HepG2 (cell line): ENCODE results near the gene TMEM176A.

Experiments used
- ADNP ChIP-seq: sonication (generic); formaldehyde crosslinking; IDR thresholded peaks from 2 replicates; pipeline ENCODE4 v1.4.0; 2020; ENCODE audit warnings: missing genetic modification reagents
- ARNT2 ChIP-seq: sonication (generic); formaldehyde crosslinking; IDR thresholded peaks from 2 replicates; pipeline ENCODE4 v1.8.0; 2022; ENCODE audit warnings: mild to moderate bottlenecking, low read depth, missing genetic modification reagents, moderate library complexity
- CHD2 ChIP-seq: IDR thresholded peaks from 2 replicates; pipeline ENCODE4 v1.6.1; 2011; ENCODE audit warnings: low read depth, low read length, improper control_type of control experiment
- EZH2 ChIP-seq: conservative IDR thresholded peaks from 2 replicates; pipeline ENCODE4 v1.6.1; 2012; ENCODE audit warnings: mild to moderate bottlenecking, low read depth, low read length, moderate library complexity
- FOXC1 ChIP-seq: sonication (generic); formaldehyde crosslinking; IDR thresholded peaks from 2 replicates; pipeline ENCODE4 v1.8.0; 2022; ENCODE audit warnings: mild to moderate bottlenecking, missing genetic modification reagents, borderline replicate concordance
- HDAC6 ChIP-seq: fragments of 200-600 bp; sonication (generic); IDR thresholded peaks from 2 replicates; pipeline ENCODE4 v1.7.0; 2017; ENCODE audit warnings: mild to moderate bottlenecking, antibody characterized with exemption, low read length, low read depth
- ISX ChIP-seq: sonication (generic); formaldehyde crosslinking; conservative IDR thresholded peaks from 2 replicates; pipeline ENCODE4 v1.5.0; 2020; ENCODE audit warnings: missing genetic modification reagents
- RFX1 ChIP-seq: fragments of 450-650 bp; IDR thresholded peaks from 2 replicates; pipeline ENCODE4 v1.6.1; 2017
- ZNF781 ChIP-seq: sonication (generic); formaldehyde crosslinking; IDR thresholded peaks from 2 replicates; pipeline ENCODE4 v1.5.1; 2020; ENCODE audit warnings: borderline replicate concordance, mild to moderate bottlenecking, missing genetic modification reagents; ENCODE audit errors: not compliant biosample characterization
- TF ChIP-seq, protein P1 (sequence below): sonication (generic); formaldehyde crosslinking; IDR thresholded peaks from 2 replicates; pipeline ENCODE4 v1.4.0; 2020; ENCODE audit warnings: missing genetic modification reagents
- TF ChIP-seq, protein P2 (sequence below): sonication (generic); formaldehyde crosslinking; IDR thresholded peaks from 2 replicates; pipeline ENCODE4 v1.5.0; 2020; ENCODE audit warnings: mild to moderate bottlenecking, missing genetic modification reagents, moderate library complexity
- TF ChIP-seq, protein P3 (sequence below): sonication (generic); formaldehyde crosslinking; IDR thresholded peaks from 2 replicates; pipeline ENCODE4 v1.4.0; 2020; ENCODE audit warnings: missing genetic modification reagents

DNA sequence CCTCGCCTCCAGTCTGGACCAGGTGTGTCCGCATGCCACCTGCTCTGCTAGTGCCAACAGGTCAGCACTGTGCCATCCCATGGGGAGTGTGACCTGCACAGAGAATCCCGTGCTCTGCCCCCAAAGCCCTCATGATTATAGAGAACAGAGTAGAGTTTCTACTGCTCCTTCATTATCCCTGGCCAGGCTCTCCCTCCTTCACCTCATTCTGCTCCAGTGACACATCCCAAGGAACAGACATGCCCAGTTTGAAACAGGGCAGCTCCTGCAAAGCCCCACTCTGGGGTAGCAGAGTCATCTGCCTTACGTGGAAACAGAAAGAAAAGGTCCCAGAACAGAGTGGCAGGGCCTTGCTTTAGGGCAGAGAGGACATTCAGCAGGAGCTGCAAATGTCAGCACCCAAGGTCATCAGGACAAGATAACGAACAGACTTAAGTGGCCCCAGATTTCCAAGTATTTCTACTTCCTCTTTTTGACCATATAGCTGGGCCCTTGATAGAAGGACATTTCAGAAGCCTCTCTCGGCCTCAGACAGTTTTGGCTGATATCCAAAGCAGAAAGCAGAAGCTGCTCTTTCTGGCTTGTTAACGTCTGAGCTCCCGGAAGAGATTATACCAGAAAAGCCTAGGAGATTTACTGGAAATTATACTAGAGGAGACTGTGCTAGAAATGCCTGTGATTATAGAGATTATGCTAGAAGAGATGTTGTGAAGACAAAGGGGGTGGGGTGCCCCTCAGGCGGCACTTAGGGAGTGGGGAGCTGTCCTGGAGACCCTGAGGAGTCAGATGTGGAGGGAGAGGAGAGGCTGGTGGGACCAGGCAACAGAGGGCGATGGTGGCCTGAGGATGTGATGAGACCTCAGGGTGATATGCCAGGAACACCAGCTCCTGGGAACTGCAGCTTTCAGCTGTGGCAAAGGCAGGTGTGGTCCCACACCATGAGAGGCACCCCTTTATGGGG is 13.0 kb upstream of the TMEM176A start:
- no peak for TF ChIP-seq ZNF781 (CRISPR knock-in tag)
- no peak for TF ChIP-seq HDAC6
- no peak for TF ChIP-seq RFX1
- no peak for TF ChIP-seq EZH2
- TF ChIP-seq ISX (CRISPR knock-in tag) = no peak
- TF ChIP-seq, protein P1, sequence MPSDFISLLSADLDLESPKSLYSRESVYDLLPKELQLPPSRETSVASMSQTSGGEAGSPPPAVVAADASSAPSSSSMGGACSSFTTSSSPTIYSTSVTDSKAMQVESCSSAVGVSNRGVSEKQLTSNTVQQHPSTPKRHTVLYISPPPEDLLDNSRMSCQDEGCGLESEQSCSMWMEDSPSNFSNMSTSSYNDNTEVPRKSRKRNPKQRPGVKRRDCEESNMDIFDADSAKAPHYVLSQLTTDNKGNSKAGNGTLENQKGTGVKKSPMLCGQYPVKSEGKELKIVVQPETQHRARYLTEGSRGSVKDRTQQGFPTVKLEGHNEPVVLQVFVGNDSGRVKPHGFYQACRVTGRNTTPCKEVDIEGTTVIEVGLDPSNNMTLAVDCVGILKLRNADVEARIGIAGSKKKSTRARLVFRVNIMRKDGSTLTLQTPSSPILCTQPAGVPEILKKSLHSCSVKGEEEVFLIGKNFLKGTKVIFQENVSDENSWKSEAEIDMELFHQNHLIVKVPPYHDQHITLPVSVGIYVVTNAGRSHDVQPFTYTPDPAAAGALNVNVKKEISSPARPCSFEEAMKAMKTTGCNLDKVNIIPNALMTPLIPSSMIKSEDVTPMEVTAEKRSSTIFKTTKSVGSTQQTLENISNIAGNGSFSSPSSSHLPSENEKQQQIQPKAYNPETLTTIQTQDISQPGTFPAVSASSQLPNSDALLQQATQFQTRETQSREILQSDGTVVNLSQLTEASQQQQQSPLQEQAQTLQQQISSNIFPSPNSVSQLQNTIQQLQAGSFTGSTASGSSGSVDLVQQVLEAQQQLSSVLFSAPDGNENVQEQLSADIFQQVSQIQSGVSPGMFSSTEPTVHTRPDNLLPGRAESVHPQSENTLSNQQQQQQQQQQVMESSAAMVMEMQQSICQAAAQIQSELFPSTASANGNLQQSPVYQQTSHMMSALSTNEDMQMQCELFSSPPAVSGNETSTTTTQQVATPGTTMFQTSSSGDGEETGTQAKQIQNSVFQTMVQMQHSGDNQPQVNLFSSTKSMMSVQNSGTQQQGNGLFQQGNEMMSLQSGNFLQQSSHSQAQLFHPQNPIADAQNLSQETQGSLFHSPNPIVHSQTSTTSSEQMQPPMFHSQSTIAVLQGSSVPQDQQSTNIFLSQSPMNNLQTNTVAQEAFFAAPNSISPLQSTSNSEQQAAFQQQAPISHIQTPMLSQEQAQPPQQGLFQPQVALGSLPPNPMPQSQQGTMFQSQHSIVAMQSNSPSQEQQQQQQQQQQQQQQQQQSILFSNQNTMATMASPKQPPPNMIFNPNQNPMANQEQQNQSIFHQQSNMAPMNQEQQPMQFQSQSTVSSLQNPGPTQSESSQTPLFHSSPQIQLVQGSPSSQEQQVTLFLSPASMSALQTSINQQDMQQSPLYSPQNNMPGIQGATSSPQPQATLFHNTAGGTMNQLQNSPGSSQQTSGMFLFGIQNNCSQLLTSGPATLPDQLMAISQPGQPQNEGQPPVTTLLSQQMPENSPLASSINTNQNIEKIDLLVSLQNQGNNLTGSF (CRISPR knock-in tag) = no peak
- no peak for TF ChIP-seq ARNT2
- no peak for TF ChIP-seq CHD2
- TF ChIP-seq, protein P2, sequence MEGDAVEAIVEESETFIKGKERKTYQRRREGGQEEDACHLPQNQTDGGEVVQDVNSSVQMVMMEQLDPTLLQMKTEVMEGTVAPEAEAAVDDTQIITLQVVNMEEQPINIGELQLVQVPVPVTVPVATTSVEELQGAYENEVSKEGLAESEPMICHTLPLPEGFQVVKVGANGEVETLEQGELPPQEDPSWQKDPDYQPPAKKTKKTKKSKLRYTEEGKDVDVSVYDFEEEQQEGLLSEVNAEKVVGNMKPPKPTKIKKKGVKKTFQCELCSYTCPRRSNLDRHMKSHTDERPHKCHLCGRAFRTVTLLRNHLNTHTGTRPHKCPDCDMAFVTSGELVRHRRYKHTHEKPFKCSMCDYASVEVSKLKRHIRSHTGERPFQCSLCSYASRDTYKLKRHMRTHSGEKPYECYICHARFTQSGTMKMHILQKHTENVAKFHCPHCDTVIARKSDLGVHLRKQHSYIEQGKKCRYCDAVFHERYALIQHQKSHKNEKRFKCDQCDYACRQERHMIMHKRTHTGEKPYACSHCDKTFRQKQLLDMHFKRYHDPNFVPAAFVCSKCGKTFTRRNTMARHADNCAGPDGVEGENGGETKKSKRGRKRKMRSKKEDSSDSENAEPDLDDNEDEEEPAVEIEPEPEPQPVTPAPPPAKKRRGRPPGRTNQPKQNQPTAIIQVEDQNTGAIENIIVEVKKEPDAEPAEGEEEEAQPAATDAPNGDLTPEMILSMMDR (CRISPR knock-in tag) = peak; percentile 51
- TF ChIP-seq FOXC1 = no peak
- no peak for TF ChIP-seq ADNP (CRISPR knock-in tag)
- TF ChIP-seq, protein P3, sequence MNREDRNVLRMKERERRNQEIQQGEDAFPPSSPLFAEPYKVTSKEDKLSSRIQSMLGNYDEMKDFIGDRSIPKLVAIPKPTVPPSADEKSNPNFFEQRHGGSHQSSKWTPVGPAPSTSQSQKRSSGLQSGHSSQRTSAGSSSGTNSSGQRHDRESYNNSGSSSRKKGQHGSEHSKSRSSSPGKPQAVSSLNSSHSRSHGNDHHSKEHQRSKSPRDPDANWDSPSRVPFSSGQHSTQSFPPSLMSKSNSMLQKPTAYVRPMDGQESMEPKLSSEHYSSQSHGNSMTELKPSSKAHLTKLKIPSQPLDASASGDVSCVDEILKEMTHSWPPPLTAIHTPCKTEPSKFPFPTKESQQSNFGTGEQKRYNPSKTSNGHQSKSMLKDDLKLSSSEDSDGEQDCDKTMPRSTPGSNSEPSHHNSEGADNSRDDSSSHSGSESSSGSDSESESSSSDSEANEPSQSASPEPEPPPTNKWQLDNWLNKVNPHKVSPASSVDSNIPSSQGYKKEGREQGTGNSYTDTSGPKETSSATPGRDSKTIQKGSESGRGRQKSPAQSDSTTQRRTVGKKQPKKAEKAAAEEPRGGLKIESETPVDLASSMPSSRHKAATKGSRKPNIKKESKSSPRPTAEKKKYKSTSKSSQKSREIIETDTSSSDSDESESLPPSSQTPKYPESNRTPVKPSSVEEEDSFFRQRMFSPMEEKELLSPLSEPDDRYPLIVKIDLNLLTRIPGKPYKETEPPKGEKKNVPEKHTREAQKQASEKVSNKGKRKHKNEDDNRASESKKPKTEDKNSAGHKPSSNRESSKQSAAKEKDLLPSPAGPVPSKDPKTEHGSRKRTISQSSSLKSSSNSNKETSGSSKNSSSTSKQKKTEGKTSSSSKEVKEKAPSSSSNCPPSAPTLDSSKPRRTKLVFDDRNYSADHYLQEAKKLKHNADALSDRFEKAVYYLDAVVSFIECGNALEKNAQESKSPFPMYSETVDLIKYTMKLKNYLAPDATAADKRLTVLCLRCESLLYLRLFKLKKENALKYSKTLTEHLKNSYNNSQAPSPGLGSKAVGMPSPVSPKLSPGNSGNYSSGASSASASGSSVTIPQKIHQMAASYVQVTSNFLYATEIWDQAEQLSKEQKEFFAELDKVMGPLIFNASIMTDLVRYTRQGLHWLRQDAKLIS (CRISPR knock-in tag) = no peak
